ENCODE results near the gene CXCL14.

Gene CXCL14

GRCh38 chr5:135566422-135567400 lies 12.1 kb downstream of the CXCL14 start:
- peak; percentile 47 for DNase-seq

DNA sequence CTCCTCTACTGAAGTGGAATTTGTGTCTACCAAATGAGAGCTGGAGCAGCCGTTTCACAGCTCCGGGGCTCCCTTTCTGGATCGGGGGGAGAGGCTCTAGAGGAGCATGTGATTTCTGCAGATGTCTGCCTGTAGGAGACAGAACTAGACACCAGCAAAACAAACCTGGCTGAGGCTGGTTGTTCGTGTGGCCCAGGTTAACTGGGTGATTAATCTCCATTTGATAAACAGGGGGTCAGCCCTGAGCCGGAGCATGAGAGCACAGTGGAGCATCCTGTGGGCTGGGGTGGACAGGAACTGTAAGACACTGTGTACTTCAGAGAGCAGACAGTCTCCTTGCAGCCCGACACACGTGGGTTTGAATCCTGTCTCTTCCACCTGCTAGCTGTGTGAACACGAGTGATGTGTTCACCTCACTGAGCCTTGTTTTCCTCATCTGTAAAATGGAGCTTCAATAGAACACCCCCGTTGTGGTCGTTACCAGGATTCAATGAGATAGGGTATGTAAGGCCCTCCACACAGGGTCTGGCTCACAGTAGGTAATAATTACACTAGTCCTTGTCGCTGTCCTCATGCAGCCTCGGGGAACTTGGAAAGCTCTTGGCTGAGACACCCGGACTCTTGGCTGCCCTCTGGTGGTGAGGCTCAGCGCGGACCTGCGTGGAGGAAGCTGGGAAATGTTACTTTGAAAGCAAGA lies 12.9 kb downstream of the CXCL14 start:
- peak; percentile 16 for DNase-seq

- DNase-seq, result no peak
Observed at GRCh38 chr5:135565266-135565665, 13.5 kb downstream of the CXCL14 start.

DNA sequence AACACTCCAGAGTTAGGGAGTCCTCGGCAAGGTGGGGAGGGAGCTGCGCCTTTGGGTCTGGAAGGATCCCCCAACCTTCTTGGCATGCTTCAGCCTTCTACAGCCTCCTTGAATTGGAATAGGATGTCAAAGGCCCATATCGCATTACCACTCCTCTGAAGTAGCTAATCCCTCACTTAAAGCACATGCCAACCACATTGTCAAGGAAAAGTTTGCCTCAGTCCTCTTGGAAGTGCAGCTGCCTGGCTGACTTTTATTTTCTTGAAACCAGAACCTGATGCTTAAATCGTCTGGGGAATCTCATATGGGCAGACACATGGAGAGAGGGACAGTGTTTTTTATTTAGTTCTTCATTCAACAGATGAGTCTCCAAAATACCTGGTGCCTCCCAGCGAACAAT lies 14.5 kb downstream of the CXCL14 start:
- no peak for DNase-seq

GRCh38 chr5:135561266-135561665 lies 17.5 kb downstream of the CXCL14 start:
- DNase-seq, result no peak

DNA sequence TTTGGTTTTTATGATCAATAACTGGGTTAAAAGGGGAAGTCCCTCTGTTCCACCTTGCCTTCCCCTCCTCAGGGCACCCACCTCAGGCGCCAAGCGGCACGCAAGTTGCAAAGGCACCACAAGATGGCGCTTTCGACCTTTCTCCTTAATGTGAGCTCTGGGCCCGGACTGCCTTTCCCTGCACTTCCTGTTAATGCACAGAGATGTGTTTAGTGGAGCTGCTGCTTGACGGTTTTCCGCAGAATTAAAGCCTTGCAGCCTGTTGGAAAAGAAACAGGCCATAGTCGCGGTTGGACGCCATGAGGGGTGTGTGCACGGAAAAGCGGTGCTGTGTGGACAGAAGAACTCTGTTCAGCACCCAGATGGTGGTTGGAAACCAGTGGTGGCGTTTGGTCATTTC lies 17.9 kb downstream of the CXCL14 start:
- DNase-seq, result peak; percentile 65

- no peak for DNase-seq
Observed at GRCh38 chr5:135559354-135559753, 19.4 kb downstream of the CXCL14 start.

DNA sequence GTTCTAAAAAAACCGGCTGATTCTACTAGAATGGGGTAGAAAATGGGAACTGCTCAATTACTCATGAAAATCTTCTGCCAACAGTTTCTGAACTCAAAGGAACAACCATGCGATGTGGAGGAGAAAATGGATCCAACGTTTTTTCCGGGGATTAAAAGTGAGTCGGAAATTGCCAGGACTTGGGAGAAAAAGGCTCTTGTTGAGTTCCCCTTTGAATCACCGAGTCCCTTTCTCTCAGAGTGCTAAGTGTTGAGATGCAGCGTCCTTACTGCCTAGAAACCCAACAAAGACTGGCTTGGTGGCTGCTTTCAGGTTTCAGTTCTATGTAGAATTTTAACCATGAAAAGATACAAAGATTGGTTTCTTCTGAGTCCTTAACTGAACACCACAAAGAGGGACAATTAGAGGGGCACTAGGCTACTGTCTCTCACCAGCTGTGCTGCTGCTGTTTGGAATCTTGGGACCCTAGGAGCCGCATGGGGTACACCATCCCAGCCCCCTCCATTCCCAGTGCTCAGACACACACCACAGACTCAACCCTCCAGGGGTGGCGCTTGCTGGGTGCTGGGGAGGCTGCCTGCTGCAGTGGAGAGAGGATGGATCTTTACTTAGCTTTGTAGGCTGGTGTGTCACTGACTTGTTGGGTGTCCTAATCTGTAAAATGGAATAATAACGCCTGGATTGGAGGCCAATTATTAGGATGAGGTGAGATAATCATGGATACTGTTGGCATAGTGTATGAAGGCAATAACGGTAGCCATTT lies 21.5 kb downstream of the CXCL14 start:
- DNase-seq, result no peak

DNA sequence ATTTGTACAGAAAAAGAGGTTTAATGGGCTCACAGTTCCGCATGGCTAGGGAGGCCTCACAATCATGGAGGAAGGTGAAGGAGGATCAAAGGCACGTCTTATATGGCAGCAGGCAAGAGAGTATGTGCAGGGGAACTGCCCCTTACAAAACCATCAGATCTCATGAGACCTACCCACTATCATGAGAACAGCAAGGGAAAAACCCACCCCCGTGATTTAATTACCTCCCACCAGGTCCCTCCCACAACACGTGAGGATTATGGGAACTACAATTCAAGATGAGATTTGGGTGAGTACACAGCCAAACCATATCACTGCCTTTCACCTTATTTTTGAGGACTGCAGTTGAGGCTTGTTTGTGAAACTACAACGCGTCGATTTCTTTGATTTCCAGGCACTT lies 22.2 kb downstream of the CXCL14 start:
- no peak for DNase-seq

GRCh38 chr5:135555530-135555929 lies 23.3 kb downstream of the CXCL14 start:
- DNase-seq, result no peak

DNA sequence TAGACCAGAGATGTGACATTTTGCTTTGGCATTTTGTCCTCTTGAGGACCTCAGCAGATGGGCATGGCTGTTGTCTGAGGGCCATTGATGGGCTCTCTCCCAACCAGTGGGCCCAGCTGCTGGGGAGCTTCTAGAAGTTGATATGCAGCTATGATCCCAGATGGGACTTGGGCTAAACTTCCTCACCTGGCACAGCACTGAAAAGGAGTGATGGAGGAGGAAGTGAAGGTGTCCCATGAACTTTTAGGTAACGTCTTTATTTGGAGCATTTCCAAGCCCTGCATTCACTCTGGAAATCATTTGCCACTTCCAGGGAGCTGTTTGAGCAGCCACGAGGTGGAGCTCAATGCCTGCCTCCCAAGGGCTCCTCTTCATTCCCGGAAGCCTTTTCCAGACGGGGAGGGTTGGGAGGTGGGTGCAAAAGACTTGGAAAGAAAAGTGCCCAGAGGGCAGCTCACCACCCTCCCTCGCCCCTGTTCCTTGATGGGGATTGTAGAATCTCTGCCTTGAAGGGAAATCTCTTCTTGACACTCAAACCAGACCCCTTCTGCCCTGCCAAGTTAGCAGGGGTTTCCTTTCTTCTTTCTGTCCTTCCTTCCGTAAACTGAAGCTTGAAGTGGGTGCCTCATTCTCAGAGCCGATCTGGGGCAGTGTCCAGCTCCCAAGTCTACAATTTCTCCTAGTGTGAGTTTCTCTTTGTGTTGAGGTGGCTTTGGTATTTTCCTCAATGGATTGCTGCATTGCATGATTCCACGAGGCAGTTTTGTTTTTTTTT lies 24.9 kb downstream of the CXCL14 start:
- peak; percentile 17 for DNase-seq

DNA sequence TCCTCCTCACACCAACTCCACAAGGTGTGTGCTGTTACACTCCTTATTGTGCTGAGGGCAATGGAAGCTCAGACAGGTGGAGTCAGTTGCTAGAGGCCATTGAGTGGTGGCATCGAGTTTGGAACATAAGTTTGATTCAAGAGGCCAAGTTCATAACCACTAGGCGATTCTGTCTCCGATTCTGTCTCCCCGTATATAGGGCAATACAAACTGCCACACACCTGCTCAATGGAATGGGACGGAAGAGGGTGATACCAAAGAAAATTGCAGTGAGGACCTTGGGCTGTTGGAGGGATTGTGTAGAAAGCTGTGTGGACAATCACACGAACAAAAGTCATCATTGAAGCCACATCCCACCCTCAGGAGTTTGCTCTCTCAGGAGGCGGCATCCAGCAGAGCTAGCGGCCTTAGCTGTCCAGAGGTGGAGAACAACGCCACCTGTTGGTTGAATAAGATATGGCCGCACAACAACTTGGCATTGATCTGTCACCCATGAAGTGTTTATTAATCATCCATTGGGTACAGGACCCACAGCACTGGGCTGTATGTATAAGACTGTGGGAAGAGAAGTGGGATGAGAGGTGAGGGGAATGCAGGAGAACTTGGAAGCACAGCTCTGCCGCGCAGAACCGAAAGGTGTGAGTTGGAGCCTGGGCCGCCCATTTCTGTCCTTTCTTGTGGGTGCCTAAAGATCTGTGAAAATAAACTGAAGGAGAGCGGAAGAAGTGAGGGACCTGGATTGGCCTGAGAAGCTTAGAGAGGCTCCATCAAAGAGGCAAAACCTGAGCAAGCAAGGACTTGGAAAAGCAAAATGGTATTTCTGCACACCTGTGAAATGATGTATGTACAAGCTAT lies 27.0 kb downstream of the CXCL14 start:
- DNase-seq, result peak; percentile 45

DNA sequence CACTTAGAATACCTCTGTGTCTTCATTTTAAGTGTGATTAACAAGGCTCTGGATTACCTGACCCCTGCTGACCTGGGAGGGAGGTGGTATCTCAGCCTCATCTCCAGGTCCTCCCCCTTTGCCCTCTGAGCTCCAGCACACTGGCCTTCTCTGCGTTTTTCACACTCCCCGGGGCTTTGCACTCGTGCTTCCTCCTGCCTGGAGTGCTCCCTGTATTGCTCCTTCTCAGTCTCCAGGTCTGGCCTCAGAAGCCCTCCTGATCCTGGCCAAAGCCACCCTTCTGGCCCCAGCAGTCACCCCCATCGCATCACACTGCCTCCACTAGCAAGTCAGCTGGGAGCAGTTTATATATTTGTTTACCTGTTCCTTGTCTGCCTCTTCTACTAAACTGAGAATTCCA lies 29.4 kb downstream of the CXCL14 start:
- no peak for DNase-seq

GRCh38 chr5:135547590-135548254 lies 31.1 kb downstream of the CXCL14 start:
- DNase-seq, result no peak

- DNase-seq, result no peak
Observed at GRCh38 chr5:135546912-135547311, 31.9 kb downstream of the CXCL14 start.

- no peak for DNase-seq
Observed at GRCh38 chr5:135546101-135546500, 32.7 kb downstream of the CXCL14 start.

DNA sequence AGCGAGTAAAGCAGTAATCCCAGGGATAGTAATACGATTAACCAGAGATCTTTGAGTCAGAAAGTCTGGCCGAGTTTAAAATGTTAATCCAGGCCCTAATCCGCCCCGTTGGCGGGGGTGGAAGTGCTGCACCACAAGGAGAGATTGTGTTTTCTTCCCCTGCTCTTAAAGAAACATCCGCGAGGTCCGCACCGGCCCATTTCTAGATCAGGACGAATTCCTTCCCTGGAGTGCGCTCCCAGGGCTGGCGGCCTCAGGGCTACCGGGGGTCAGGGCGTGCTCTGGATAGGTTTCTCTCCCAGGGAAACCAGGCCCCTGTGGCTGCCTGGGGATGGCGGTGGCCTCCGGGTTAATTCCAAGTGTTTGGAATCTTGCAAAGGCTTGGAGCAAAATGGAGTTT lies 33.7 kb downstream of the CXCL14 start:
- no peak for DNase-seq

- DNase-seq, result no peak
Observed at GRCh38 chr5:135543485-135544304, 35.1 kb downstream of the CXCL14 start.

- DNase-seq, result no peak
Observed at GRCh38 chr5:135543001-135543484, 35.7 kb downstream of the CXCL14 start.

Data from NCI-H2171 (cell line).